HUES48 (cell line): ENCODE data around the gene FAM177A1.
A peak's percentile ranks its signal among the peaks of the same experiment; 100 is the strongest.
"Not testable (repeated sequence)": the region's sequence is repeated elsewhere in the genome, so short reads cannot be mapped to it uniquely, and the experiment has no call there.

Experiments
- H3K27ac ChIP-seq: one replicate; pipeline ENCODE4 v1.7.0; 2013; ENCODE audit warnings: low read depth, low read length, inconsistent platforms
- H3K27me3 ChIP-seq: 2 replicates; pipeline ENCODE4 v1.6.1; 2013; ENCODE audit warnings: mild to moderate bottlenecking, low read length; ENCODE audit not compliant: control insufficient read depth, insufficient read depth
- H3K36me3 ChIP-seq: 2 replicates; pipeline ENCODE4 v1.6.1; 2013; ENCODE audit warnings: low read length; ENCODE audit not compliant: control insufficient read depth, insufficient read depth
- H3K4me1 ChIP-seq: 2 replicates; pipeline ENCODE4 v1.6.1; 2013; ENCODE audit warnings: mild to moderate bottlenecking, low read length; ENCODE audit not compliant: control insufficient read depth, insufficient read depth
- H3K4me3 ChIP-seq: 2 replicates; pipeline ENCODE4 v1.5.1; 2013; ENCODE audit warnings: mild to moderate bottlenecking, low read depth, low read length
- H3K9ac ChIP-seq: 2 replicates; pipeline ENCODE4 v1.6.1; 2013; ENCODE audit warnings: mild to moderate bottlenecking, low read depth, low read length, moderate library complexity
- H3K9me3 ChIP-seq: 2 replicates; pipeline ENCODE4 v1.6.1; 2013; ENCODE audit warnings: low read length; ENCODE audit not compliant: control insufficient read depth, insufficient read depth

The FAM177A1 gene

DNA sequence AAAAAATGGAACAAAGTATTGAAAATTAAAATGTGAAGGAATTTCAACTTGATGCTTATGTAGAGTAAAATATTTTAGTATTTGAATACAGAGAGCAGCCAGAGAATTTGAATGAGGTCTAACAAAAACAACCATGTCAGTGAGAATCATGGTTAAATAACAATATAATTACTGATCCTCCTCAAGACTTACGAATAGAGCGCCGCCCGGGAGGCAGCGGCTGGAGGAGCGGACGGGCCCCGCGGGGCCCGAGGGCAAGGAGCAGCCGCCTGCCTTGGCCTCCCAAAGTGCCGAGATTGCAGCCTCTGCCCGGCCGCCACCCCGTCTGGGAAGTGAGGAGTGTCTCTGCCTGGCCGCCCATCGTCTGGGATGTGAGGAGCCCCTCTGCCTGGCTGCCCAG lies 7.8 kb upstream of the FAM177A1 start:
- H3K36me3 ChIP-seq, H3K4me1 ChIP-seq, H3K9ac ChIP-seq, H3K4me3 ChIP-seq, H3K27me3 ChIP-seq, H3K9me3 ChIP-seq, H3K27ac ChIP-seq: not testable (repeated sequence)

DNA sequence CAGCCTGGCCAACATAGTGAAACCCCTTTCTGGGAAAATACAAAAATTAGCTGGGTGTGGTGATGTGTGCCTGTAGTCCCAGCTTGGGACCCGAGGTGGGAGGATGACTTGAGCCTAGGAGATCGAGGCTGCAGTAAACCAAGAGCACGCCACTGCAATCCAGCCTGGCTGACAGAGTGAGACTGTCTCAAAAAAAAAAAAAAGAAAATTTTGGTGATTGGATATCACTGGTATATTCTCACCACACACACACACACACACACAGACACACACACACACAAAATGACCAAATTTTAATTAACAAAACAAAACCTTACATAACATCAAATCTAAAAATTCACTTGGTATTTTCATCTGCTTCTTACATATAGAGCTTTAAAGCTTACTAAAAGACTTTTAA lies 3.4 kb upstream of the FAM177A1 start:
- Histone ChIP-seq H3K36me3 (no peaks in the 10 kb centered on the region), H3K4me1 (no peaks in the 10 kb centered on the region), H3K9ac (no peak overlapping the region), H3K4me3 (no peak overlapping the region), H3K27ac (no peak overlapping the region), H3K9me3 (no peaks in the 10 kb centered on the region), H3K27me3 (no peaks in the 10 kb centered on the region)

DNA sequence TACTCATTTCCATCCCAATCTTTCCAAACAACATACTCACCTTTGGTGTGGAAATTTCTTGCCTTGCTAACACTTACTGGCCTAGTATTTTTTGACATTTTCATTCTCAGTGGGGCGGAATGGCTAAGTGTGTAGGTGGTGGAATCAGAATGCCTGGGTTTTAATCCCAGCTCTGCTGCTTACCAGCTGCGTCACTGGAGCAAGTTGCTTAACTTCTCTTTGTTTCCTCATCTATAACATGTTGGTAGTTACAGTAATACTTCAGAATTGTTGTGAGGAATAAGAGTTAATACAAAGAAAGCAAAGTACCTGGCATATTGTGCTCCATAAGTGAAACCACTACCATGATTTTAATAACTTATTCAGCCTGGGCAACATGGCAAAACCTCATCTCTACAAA lies 3.0 kb upstream of the FAM177A1 start:
- H3K36me3 ChIP-seq: no peaks in the 10 kb centered on the region
- H3K27me3 ChIP-seq: no peaks in the 10 kb centered on the region
- H3K4me3 ChIP-seq: no peak overlapping the region
- H3K27ac ChIP-seq: no peak overlapping the region
- H3K9ac ChIP-seq: no peak overlapping the region
- no peaks in the 10 kb centered on the region for H3K4me1 ChIP-seq
- H3K9me3 ChIP-seq: no peaks in the 10 kb centered on the region

DNA sequence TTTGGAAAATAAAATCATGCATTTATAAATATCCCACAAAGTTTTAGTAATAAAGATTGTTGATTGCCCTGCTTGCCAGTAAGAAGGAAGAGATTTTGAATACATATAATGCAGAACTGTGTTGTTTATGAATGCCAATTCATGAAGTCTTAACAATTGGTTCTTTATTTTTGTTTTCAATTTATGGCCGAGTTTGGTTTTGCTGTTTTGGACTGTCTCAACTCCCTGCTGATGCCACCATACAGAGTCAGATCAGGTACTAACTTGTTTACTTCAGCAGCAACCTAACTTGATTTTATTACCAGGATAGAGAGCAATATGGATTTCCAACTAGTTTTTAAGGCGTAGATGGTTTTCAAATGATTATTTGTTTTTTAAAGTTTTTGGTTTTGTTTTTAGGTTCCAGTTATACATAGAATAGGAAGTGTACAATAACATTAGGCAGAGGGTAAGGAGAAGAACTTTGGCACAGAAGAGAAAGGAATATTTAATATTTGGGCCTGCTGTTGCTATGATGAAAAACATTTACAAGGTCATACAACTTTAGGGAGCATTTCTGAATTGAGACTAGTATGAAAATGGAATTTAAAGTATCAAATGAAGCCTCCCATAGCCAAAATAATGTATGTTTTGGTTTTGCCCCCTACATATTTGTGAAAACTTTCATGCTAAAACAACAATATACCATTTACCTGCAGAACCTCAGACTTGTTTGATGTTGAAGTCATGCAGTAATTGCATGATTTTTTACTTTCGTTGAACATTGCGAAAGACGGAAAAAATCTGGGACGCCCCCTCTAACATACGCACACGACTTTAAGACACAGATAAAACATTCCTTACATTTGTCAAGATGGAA lies 904 bp upstream of the FAM177A1 start:
- peak overlapping the region; percentile 56 for H3K27ac ChIP-seq

DNA sequence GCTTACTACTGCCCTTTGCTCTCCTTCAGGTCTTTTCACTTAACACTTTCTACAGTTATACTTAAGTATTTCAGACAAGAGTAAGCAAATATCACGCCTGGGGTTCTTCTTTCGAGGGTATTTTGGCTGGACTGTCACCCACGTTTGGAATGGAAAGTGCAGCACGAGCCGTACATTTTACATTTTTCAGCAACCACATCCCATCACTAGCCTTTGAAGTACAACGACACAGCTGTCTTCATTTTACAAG lies 349 bp upstream of the FAM177A1 start:
- no peaks in the 10 kb centered on the region for H3K36me3 ChIP-seq
- no peaks in the 10 kb centered on the region for H3K27me3 ChIP-seq
- H3K4me1 ChIP-seq: no peaks in the 10 kb centered on the region
- no peaks in the 10 kb centered on the region for H3K9me3 ChIP-seq
- peak overlapping the region; percentile 92 for H3K4me3 ChIP-seq
- H3K27ac ChIP-seq: peak overlapping the region; percentile 56
- peak overlapping the region; percentile 52 for H3K9ac ChIP-seq

More for the DNA sequence above, 904 bp upstream of the FAM177A1 start:
- H3K4me3 ChIP-seq: peak overlapping the region; percentile 92
- no peaks in the 10 kb centered on the region for H3K9me3 ChIP-seq
- peak overlapping the region; percentile 52 for H3K9ac ChIP-seq
- no peaks in the 10 kb centered on the region for H3K36me3 ChIP-seq
- H3K4me1 ChIP-seq: no peaks in the 10 kb centered on the region
- no peaks in the 10 kb centered on the region for H3K27me3 ChIP-seq

DNA sequence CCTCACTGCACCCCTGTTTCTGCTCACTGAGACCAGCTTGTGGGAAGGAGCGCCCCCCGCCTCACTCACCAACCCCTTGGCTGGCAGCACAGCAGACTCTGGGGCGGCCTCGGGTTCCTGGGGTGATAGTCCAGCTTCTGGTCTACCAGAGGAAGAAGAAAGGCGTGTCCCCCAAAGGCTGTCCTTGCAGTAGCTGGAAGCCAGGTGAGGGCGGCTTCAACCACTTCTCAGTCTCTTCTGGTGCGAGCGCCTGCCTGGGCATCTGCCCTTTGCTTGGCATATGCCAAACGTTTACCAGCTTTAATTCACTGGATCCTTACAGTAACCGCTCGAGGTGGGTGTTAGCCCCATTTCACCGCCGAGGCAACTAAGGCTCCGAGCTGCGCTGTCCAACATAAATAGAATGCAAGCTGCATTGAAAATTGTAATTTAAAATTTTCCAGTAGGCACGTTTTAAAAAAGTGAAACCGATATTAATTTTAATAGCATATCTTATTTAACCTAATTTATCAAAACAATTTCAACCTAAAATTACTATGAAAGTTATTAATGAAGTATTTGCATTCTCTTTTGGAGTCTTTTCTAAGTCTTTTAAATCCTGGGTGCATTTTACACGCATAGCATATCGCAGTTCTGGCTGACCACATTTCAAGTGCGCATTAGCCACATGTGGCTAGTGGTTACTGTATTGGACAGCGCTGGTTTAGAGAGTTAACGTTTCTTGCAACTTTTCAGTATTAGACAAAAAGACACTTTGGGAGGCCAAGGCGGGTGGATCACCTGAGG lies 872 bp downstream of the FAM177A1 start:
- peak overlapping the region; percentile 92 for H3K4me3 ChIP-seq
- H3K27ac ChIP-seq: peak overlapping the region; percentile 91
- H3K27me3 ChIP-seq: no peaks in the 10 kb centered on the region
- H3K9ac ChIP-seq: peak overlapping the region; percentile 86
- H3K9me3 ChIP-seq: no peaks in the 10 kb centered on the region
- no peaks in the 10 kb centered on the region for H3K4me1 ChIP-seq
- no peaks in the 10 kb centered on the region for H3K36me3 ChIP-seq

DNA sequence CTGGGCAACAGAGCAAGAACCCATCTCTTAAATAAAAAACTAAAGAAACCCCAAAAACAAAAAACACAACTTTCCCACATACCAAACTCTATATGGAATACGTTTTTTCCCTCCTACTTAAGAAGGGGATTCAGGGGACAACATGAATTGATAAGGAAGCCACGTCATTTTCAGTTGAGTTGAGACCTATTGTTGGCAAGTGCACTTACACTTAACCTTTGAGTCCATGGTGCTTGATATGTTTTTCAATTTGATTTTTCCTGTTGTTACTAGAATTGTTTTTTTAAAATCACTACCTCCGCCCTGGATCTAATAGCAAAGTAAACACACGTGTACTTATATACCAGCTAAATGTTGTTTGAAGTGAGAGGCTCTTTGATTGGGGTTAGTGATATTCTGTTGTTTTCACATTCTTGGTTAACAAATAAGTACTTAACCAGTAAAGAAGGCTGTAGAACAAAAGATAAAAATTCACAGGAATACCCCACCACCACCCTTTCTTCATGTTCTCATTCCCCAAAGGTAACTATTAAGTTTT lies 2.0 kb downstream of the FAM177A1 start:
- Histone ChIP-seq H3K9me3 (no peaks in the 10 kb centered on the region), H3K4me1 (no peaks in the 10 kb centered on the region), H3K4me3 (no peak overlapping the region), H3K27me3 (no peaks in the 10 kb centered on the region), H3K36me3 (0 out of 2 replicates have a peak, but pooled peaks cover 1% of the 10 kb centered on the region), H3K27ac (no peak overlapping the region), H3K9ac (no peak overlapping the region)

DNA sequence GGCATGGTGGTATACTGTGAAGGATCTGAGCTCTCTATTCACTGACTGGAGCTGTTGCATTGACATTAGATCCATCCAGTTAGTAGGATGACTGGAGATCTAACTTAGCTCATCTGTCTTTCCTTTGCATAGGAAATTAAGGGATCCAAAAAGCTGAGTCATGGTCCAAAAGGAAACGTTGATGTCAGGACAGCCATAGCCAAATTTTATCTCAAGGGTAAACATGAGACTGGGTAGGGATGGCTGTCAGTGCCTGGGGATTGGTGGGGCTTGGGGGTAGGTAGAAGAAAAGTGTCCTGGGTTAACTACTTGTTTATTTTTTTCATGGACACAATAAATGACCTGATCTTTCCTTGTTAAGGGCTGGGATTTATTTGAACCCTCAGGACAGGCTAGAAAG lies 4.6 kb downstream of the FAM177A1 start:
- Histone ChIP-seq H3K9me3 (no peaks in the 10 kb centered on the region), H3K27ac (no peak overlapping the region), H3K4me3 (no peak overlapping the region), H3K36me3 (peaks cover 14% of the 10 kb centered on the region; the same call in 1 of the 2 replicates), H3K9ac (no peak overlapping the region), H3K4me1 (no peaks in the 10 kb centered on the region), H3K27me3 (no peaks in the 10 kb centered on the region)

DNA sequence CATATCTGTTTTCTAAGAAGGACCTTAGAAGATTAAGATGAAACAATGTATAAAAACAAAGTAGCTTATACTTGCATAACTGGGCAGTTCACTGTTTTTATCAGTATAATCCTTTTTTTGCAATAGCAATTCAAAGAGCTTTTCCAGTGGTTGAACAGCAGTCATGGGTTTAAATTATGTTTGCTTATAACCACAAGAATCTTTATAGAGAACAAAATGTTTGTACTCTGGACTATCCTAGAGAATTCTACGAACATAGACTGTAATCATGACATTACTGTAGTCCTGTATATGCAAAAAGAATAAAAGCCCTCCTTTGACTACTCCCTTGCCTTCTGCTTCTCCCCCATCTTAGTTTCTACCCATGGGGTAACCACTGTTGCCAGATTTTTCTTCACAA lies 5.7 kb downstream of the FAM177A1 start:
- Histone ChIP-seq H3K27me3 (no peaks in the 10 kb centered on the region), H3K9me3 (no peaks in the 10 kb centered on the region), H3K4me1 (no peaks in the 10 kb centered on the region), H3K27ac (no peak overlapping the region), H3K4me3 (no peak overlapping the region), H3K9ac (no peak overlapping the region), H3K36me3 (peaks cover 17% of the 10 kb centered on the region; the same call in 1 of the 2 replicates)

DNA sequence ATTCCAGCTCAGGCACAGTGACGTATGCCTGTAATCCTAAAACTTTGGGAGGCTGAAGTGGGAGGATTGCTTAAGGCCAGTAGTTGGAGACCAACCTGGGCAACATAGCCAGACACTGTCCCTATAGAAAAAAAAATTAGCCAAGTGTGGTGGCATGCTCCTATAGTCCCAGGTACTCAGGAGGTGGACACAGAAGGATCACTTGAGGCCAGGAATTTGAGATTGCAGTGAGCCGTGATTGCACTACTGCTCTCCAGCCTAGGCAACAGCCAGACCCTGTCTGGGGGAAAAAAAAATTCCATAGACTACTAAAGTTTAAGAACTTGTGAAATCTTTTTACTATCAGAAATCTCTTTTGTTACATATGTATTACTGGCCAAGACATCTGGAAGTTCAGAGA lies 6.6 kb downstream of the FAM177A1 start:
- Histone ChIP-seq H3K9ac (no peak overlapping the region), H3K9me3 (no peaks in the 10 kb centered on the region), H3K27ac (no peak overlapping the region), H3K36me3 (peaks cover 17% of the 10 kb centered on the region; the same call in 1 of the 2 replicates), H3K27me3 (no peaks in the 10 kb centered on the region), H3K4me1 (no peaks in the 10 kb centered on the region), H3K4me3 (no peak overlapping the region)
